Stimulated activated CD4-positive, alpha-beta T cell treated with anti-CD3 and anti-CD28 coated beads, Interleukin-1b, Interleukin-23, amount 100 ng/mL, for 24 hours (primary cell): ENCODE results near the gene AKR1D1.
"Not testable (repeated sequence)": the region's sequence is repeated elsewhere in the genome, so short reads cannot be mapped to it uniquely, and the experiment has no call there.

Experiments
- DNase-seq, 4 experiments: peaks; one replicate each; pipeline ENCODE4 v3.0.0-alpha.2; 2020; ENCODE audit warnings: low read depth in 4 of 4, low spot score in 1 of 4

The AKR1D1 gene

GRCh38 chr7:138072726-138073125, 3.5 kb upstream of the AKR1D1 start:
- no peak for DNase-seq

GRCh38 chr7:138074121-138074520, 2.1 kb upstream of the AKR1D1 start:
- no peak for DNase-seq

GRCh38 chr7:138074540-138074939, 1.7 kb upstream of the AKR1D1 start:
- no peak for DNase-seq

DNA sequence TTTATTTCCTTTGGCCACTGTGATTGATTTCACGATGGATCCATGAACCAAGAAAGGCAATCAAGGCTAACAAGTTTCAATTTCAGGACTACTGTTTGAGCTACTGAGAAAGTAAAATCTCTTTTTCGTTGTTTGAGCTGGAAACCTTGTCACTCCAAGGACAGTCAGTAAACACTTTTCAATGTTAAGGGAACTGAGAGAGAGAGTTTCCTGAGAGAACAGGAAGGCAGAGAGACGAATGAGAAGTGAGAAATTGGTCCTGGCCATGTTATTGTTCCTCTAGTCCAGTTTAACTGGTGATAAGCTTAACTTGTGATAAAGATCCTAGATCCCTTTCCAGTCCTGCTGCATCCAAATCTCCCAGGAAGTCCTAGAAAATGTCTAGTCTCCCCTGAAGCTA, 909 bp upstream of the AKR1D1 start:
- no peak for DNase-seq

DNA sequence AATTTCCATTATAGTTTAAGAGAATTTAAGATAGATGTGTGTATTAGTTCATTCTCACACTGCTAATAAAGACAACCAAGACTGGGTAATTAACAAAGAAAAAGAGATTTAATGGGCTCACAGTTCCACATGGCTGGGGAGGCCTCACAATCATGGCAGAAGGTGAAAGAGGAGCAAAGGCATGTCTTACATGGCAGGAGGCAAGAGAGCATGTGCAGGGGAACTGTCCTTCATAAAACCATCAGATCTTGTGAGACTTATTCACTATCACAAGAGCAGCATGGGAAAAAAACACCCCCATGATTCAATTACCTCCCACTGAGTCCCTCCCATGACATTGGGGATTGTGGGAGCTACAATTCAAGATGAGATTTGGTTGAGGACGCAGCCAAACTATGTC, 473 bp upstream of the AKR1D1 start:
- not testable (repeated sequence) for DNase-seq

DNA sequence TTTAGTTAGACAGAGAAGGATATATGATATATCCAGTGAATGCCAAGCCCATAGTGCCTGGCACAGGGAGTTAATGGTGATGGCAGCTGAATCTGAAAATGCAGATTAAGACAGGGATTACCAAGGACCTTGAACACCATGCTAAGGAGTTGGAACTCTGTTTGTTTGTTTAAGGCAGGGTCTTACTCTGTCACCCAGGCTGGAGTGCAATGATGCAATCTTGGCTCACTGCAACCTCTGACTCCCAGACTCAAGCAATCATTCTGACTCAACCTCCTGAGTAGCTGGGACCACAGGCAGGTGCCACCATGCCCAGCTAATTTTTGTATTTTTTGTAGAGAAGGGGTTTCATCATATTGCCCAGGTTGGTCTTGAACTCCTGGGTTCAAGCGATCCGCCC, 1.6 kb downstream of the AKR1D1 start:
- DNase-seq: no peak

DNA sequence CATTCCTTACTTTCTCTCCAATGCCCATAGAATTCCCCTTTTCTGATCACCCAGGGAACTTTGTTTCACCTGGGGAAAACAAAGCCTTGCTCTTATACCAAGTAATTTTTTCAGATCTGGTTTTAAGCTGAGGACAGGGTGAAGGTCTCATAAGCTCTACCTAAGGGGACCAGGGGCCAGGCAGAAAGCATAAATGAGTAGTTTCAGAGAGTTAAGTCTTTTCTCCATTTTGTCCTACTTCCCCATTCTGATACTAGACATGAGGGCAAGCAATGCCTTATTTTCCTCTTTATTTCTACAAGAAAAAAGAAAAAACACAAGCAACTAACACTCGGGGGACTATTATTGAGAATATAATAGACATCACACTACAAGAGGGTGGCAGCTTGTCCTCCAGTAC, 2.9 kb downstream of the AKR1D1 start:
- no peak for DNase-seq

GRCh38 chr7:138081868-138082267, 5.6 kb downstream of the AKR1D1 start:
- no peak for DNase-seq

DNA sequence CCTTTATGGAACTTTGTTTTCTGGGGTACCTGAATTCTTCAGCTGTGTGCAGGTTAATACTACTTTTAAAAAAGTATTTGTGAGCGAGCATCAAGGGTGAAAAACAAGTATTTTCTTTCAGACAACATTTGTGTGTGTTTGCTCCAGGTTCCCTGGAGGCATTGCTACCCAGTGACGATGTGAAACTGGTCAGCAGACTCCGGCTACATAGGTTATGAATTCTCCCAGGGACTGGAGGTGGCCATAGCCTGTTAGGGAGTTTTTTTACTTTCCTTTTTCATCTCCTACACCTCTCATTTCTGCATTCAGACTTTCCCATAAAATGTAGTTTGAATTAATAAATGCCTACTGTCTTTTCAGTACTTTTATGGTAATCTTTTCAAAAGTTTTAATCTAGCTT, 7.6 kb downstream of the AKR1D1 start:
- no peak for DNase-seq

DNA sequence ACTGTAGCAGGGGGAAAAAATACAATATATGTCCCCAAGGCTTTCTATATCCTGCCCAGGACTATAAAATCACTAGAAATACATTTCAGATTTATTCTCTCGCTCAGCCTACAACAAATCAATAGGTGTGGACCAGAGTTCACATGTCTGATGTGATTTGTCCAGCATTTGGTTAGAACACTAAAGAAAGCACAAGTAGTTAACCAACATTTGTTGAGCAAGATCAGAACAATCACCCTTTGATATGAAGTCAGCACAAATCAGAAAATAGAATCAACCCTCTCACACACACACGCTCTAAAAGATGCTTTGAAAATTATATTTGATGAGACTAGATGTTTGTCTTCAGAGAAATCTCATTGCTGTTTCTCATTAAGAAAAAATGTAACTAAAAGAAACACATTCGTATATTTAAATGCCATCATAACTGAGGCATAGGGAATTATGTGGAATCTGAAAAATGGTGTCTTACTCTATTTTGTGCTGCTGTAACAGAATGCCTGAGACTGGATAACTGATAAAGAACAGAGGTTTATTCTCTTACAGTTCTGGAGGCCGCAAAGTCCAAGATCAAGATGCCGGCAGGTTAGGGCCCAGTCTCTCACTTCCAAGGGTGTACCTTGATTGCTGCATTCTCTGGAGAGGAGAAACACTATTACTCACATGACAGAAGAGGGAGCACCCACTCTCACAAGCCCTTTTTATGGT, 10.5 kb downstream of the AKR1D1 start:
- DNase-seq: no peak

DNA sequence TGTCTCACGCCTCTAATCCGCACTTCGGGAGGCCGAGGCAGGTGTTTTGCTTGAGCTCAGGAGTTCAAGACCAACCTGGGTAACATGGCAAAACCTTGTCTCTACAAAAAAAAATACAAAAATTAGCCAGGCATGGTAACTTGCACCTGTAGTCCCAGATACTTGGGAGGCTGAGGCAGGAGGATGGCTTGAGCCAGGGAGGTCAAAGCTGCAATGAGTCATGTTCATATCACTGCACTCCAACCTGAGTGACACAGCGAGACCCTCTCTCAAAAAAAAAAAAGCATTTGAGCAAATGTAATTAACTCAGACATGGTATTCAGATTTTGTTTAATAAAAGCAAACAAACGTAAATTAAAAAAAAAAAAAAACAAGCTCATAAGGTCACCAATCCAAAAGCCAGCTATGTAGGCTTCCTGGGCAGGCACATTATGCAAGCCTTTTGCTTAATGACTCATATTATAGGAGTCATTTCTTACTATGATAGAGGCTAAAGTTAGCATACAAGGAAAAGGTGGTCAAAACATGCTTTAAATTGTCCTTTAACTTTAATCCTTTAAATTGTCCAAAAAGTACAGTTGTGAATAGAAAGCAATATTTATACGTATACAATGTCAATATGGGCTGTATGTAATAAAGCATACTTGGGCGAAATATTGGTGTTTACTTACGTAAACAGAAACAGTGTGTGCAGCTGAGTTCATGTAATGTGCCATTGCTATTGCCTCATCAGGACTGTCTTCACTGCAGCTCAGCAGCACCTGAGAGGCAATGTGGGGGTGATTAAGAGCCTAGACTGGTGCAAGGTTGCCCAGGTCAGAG, 13.0 kb downstream of the AKR1D1 start:
- no peak for DNase-seq

DNA sequence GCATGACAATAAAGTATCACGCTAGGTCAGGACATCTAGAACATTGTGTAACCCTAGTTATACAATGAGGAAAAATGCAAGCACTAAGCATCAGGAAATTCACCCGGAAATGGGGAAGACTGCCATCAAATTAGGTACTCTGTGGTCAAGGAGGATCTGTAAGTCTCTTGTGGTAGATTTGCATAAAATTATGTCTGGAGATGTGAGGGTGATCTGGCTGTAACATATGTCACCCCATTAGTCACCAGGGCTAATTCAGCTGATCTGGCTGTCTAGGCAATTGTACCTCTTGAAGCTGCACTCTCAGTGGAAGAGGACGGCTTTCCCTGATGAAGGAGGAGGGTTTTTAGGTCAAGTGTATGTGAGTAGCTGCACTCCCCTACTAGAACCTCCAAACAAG, 14.8 kb downstream of the AKR1D1 start:
- no peak for DNase-seq

DNA sequence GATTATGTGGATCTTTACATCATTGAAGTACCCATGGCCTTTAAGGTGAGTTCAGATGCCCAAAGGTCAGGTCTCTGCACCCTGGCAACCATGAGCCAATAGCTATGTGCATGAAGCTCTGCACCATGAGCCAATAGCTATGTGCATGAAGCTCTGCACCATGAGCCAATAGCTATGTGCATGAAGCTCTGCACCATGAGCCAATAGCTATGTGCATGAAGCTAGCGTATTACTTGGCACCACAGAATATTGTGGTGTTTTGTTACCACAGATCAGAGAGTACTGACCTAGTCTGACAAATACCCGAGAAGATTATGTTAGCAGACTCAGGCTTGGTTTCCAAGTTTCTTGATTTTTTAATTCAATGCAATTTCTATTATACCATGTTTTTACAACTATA, 15.6 kb downstream of the AKR1D1 start:
- not testable (repeated sequence) for DNase-seq

- no peak for DNase-seq
Observed at GRCh38 chr7:138092486-138093028, 16.3 kb downstream of the AKR1D1 start.

GRCh38 chr7:138095972-138096935, 20.0 kb downstream of the AKR1D1 start:
- no peak for DNase-seq

GRCh38 chr7:138097064-138097741, 20.9 kb downstream of the AKR1D1 start:
- no peak for DNase-seq

GRCh38 chr7:138099813-138100212, 23.6 kb downstream of the AKR1D1 start:
- DNase-seq: no peak

DNA sequence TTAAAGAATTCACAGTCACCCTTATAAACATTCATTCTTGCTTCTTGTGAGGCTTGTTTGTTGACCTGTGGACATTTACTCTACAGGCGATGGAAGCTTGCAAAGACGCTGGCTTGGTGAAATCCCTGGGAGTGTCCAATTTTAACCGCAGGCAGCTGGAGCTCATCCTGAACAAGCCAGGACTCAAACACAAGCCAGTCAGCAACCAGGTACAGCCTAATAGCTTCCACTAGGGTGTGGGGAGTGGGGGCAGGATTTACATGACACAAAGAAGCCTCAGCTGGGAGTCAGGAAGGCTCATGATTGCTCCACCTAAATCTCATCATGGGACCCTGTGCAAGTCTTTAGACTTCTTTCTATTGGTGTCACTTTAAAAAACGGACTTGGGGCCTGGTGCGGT, 29.0 kb downstream of the AKR1D1 start:
- no peak for DNase-seq

- DNase-seq: no peak
Observed at GRCh38 chr7:138115047-138115446, 38.8 kb downstream of the AKR1D1 start.

DNA sequence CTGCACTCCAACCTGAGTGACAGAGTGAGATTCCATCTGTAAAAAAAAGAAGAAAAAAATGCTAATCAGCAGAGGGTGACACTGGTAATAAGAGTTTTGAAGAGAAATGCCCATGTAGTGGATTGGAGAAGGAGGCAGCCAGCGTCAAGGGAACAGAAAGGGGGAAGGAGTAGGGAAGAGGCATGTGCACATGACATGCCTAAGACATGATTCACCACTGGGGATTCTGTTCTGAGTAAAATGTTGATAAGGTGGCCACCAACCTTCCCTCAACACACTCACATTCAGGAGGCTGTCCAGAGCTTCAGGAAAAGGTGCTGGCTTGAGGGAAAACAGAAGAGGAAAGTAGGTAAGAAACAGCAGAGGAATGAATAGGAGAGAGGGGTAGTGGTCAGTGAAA, 39.9 kb downstream of the AKR1D1 start:
- no peak for DNase-seq

DNA sequence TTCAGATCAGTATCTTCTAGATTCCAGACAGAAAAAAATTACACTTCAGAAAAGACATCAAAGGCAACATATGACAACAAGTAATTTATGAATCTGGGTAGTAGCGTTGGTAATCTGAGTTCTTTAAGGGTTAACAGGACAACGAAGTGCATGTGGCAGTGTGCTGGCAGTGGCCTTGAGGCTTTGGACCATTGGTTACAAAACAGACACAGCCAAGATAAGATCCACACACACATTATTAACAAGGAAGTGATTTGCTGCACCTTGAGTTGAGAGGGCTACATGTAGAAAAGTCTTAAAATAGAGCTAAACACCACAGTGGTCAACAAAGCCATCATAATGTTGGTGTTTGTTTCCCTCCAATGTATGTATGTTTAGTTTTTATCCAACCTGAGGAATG, 40.6 kb downstream of the AKR1D1 start:
- no peak for DNase-seq
